Hair follicle dermal papilla cell (primary cell): ENCODE results near the gene NCS1. TPM values are rescaled to one million over a fixed set of nuclear protein-coding genes. Genes with fewer than 3 reads are reported as not detected.

ENCODE experiments used
- total RNA-seq: library from RNA; depleted of rRNA; stranded (reverse); fragments of >200 nt; gene quantifications from 2 replicates; pipeline ENCODE4 v1.2.3, GENCODE V29; 2012

Gene NCS1
- total RNA-seq: 53.5 and 54.4 TPM in 2 replicates

GRCh38 chr9:130172161-130172857 is at the start of gene NCS1:
Gene NCS1, plus strand, starts transcription at chr9:130172404. Its CDS starts 260 bp downstream, at chr9:130172664.

GRCh38 chr9:130265431-130266235 is 93.4 kb downstream of the NCS1 start, which contains the start of gene HMCN2:
Gene HMCN2, plus strand, starts transcription at chr9:130265760. Its CDS starts 119 bp downstream, at chr9:130265879.

Other genes with a start within 250 kb of the NCS1 start
- gene FNBP1, start 129.2 kb upstream of the NCS1 start, total RNA-seq: 49.8 and 52.9 TPM in 2 replicates
- gene GPR107, start 118.5 kb upstream of the NCS1 start, total RNA-seq: 32.3 and 34.9 TPM in 2 replicates
- 0.16 and 0.61 TPM in 2 replicates for gene HMCN2, start 93.4 kb downstream of the NCS1 start, total RNA-seq